Left ventricle myocardium superior (tissue), 1 donor: ENCODE data around the gene CISTR. TPM values are rescaled to one million over a fixed set of nuclear protein-coding genes. Genes with fewer than 3 reads are reported as not detected.

Source experiments
- ATAC-seq: fragments of 200-7000 bp; cut with Tn5 transposase; one replicate; pipeline ENCODE4 v1.9.1; 2020; ENCODE audit warnings: mild to moderate bottlenecking, moderate library complexity
- DNase-seq: peaks from one replicate; pipeline ENCODE4 v3.0.0-alpha.2; 2020
- intact Hi-C: fragments of 100-400 bp; cut with micrococcal nuclease; formaldehyde crosslinking; loops from one replicate; pipeline ENCODE4 v1.11.0; 2022
- total RNA-seq: library from RNA; stranded (reverse); fragmentation: NEBNext Ultra II Directional; extraction: Animal tissue kit (Norgen Biotek cat#: 25700); gene quantifications from one replicate; pipeline ENCODE4 v1.2.1, GENCODE V29; 2021
- donor health status: DM: no; HTN: yes; CAD: no; lungs with severe emphysema.

CISTR gene
- total RNA-seq, 1 donor from 2014 or later = 2.4 TPM

GRCh38 chr12:53748072-53748840 lies 3.5 kb downstream of the CISTR start:
- ATAC-seq = no peak
- intact Hi-C loops = no loop called here

DNA sequence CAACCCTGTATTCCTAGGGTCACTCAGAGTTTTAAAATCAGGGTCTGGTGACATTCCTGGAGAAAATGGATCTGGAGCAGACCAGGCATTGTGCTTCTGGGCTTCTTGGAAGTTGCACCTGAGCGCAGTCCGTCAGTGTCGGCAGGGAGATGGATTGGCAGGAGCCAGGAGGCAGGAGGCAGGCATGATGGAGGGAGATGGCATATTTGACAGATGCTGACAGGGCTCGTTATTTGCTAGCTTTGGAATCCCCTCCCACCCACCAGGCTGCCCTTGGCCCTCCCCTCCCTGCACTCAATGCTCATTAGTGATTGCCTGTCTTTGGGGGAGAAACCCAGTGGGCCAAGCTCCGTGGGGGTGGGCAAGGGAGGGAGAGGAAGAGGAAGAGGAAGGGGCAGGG lies 4.7 kb downstream of the CISTR start:
- DNase-seq (no peak), ATAC-seq (no peak)
- intact Hi-C loops = no loop called here

More at GRCh38 chr12:53748072-53748840, 3.5 kb downstream of the CISTR start:
- DNase-seq = no peak

GRCh38 chr12:53746592-53747092 lies 5.1 kb downstream of the CISTR start:
- DNase-seq = peak; percentile 94
- intact Hi-C loops = no loop called here
- ATAC-seq = peak; percentile 86

DNA sequence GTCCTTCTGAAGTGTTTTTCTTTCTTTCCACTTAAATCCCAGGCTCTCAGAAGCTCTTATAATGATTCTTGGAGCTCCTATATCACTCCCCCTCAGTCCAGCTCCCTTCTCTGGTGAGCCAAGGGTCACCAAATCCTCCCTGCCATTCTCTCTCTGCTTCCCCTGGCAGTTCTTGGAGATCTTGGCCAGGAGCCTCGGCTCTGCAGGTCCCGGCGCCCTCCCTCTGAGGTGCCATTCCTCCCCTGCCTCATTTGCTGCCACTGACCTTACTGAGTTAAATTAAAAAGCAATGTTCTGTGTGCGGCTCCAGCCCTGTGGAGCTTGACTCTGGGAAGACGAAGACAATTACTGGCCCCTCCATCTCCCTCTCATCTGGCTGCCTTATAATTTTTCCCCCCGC lies 7.0 kb downstream of the CISTR start:
- DNase-seq = no peak
- no peak for ATAC-seq
- intact Hi-C loops = no loop called here

DNA sequence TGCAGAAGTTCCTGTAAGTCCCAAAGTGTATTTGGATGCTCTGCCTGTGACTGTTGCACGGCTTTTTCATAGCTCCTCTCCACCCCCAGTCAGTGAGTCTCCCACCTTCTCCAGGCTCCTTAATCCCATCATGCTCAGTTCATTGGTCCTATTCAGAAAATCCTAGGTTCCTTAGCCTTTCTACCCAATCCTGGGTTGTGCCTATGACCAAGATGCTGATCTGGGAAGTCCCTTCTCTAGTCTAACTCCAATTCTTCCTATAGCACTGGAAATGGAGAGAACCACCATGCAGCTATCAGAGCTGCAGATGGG lies 7.7 kb downstream of the CISTR start:
- DNase-seq = no peak
- intact Hi-C loops = no loop called here
- ATAC-seq = no peak

DNA sequence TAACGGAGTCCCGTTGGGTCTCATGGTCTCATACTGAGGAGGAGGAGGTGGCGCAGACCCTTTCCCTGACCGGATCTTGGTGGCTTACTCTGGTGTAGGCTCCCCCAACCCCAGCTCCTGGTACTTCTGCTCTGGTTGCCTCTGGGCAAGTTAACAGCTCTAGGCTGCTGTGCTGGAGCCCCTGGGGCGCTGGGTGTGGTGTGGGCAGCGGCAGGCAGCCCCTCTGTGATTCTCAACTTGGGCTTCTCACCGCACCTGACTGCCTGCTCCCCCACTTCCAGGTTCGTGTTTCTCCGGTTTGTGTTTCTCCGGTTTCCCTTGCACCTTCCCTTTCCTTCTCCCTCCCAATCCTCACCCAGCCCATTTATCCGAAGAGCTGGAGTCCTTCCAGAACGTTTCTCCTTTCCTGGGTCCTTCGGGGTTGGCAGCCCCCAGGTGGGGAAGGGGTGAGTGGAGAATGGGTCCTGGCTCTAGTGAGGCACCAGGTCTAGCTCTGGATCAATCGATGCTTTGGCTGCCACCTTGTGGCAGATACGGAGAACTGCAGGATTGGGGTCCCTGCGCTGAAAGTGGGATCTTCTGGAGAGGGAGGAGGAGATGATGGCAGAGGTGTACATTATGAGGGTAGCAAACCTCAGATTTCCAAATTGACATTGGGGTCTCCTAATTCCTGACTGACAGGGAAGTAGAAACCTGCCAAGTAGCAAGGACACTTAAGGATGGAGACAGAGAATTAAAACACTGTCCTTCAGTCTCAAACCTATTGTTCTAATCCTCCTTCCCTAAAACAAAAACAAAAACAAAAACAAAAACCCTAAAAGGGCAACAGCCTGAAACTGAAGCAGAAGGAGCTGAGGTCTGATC lies 8.3 kb downstream of the CISTR start:
- DNase-seq (peak; percentile 44), ATAC-seq (peak; percentile 52)
- intact Hi-C loops = no loop called here

DNA sequence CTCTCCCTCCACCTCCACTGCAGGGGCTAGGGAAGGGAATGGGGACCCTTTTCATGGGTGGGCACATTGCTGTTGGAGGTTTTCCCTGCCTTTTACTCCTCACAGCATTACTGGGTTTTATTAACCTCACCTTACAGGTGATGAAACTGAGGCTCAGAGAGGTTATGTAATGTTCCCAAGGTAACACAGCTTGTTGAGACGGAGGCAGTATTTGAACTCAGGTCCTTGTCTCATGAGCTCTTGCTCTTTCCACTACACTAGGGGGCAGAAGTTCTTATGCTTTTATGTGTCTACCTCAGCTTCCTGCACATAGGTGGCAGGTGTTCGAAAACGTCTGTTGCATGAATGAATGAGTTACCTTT lies 11.7 kb downstream of the CISTR start:
- intact Hi-C loops = loop anchor here (2.0 kb wide), 1 partner anchor 37 kb away; no protein-coding TSS in a partner anchor
- ATAC-seq (no peak), DNase-seq (no peak)

DNA sequence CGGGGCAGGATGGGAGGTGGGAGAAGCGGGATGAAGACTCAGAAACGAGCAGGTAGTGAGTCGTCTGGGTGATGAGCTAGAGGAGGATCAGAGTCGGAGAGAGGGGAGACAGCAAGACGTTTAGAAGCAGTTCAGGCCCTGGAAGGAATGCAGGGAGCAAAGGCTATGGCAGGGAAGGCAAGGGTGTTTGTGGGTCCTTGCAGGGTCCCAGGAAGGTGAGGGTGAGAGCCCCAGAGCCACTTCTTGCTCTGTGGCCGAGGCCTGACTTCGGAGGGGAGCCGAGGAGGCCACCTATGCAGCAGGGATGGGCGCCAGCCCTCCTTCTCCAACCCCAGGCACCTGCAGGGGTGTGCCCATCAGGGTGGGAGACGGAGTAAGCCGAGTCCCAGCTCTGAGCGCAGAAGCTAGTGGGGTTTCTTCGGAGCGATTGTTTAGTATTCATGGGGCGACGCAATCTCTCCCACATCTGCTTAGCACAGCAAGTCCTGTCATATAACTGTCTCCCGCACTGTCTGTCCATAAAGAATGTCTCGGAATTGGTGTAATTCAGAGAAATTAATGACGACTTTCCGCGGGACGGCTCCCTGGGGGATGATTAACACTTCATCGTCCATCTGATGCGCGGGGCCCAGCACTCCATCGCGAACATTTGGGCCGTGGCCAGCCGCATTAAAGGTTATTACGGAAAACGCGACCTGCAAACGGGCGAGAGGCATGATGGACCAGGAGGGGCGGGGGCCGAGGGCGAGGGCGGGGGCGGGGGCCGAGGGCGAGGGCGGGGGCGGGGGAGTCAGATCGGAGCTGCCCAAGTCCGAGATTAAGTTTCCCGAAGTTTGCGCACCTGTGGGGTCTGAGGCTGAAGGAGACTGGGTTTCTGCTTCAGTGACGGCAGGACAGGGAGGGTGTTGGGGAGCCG lies 12.3 kb downstream of the CISTR start:
- peak; percentile 38 for DNase-seq
- ATAC-seq = no peak
- intact Hi-C loops = loop anchor here (2.0 kb wide), 1 partner anchor 37 kb away; no protein-coding TSS in a partner anchor

GRCh38 chr12:53738406-53739213 lies 13.2 kb downstream of the CISTR start:
- DNase-seq (no peak), ATAC-seq (no peak)
- intact Hi-C loops = no loop called here

- DNase-seq (no peak), ATAC-seq (no peak)
Observed at GRCh38 chr12:53737951-53738405, 13.8 kb downstream of the CISTR start.

DNA sequence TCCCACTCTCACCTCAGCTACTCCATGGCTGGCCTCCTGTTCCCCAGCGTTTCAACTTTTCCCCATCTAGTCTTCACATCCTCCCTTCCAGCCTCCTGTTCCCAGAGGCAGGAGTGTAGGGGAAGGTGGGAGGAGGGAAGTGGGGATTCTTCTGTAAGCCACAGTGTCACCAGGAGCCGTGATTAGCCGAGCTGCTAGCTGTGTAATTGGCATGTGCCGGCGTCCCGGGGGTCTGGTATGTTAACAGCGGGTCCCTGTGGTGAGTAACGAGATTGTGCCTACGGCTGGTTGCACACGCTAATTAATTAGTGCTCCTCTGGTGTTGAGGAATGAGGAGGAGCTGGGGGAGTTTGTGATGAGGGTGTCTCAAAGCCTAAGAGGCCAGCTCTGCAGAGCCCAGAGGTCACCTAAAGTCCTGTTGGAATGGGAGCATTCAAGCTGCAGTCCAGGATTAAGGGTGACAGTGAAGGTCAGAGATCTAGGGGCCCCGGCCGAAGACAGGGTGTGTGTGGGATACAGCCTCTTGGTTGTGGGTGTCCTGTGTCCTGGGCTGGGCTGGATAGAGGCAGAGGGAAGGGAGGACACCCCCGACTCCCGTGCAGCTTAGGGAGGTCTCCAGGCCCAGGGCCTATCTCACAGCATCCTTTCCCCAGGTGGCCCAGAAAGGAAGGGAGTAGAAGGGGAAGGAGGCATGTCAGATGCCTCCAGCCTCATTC lies 14.5 kb downstream of the CISTR start:
- DNase-seq (no peak), ATAC-seq (no peak)

More at GRCh38 chr12:53737951-53738405, 13.8 kb downstream of the CISTR start:
- intact Hi-C loops = no loop called here

GRCh38 chr12:53736592-53736991 lies 15.2 kb downstream of the CISTR start:
- ATAC-seq = no peak
- intact Hi-C loops = no loop called here
- no peak for DNase-seq

More for the DNA sequence above, 14.5 kb downstream of the CISTR start:
- intact Hi-C loops = no loop called here

- peak; percentile 72 for DNase-seq
- intact Hi-C loops = no loop called here
- ATAC-seq = peak; percentile 81
Observed at GRCh38 chr12:53735556-53735955, 16.2 kb downstream of the CISTR start.

DNA sequence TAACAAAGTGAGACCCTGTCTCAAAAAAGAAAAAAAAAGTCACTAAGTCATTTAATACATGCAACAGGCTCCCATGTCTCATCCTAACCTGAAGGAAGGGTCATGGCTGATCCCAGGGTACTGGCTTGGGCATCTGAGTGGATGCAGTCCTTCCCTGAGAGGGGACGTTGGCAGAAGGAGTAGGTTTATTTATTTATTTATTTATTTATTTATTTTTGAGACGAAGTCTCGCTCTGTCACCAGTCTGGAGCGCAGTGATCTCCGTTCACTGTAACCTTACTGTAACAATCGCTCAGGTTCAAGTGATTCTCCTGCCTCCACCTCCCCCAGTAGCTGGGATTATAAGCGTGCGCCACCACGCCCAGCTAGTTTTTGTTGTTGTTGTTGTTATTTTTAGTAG lies 17.4 kb downstream of the CISTR start:
- intact Hi-C loops = no loop called here
- DNase-seq = no peak
- ATAC-seq = no peak

DNA sequence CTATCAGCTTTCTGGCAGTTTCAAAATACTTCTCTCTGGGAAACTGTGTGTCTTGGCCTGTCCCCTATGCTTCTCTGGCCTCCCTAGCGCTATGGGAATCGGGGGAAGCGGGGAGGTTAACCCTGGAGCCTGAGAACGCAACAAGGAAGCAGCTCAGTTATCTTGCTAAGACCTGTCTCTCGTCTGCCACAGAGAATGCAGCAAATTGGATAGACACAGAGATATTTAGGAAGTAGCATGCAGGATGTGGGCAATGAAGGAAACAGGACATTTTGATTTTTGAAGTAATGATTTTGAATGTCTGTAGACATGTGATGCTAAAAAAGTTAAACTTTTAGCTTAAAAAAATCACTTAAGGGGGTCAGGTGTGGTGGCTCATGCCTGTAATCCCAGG lies 18.0 kb downstream of the CISTR start:
- intact Hi-C loops = no loop called here
- DNase-seq = no peak
- no peak for ATAC-seq

- no peak for DNase-seq
- no peak for ATAC-seq
- intact Hi-C loops = no loop called here
Observed at GRCh38 chr12:53733051-53733806, 18.6 kb downstream of the CISTR start.

- intact Hi-C loops = no loop called here
- ATAC-seq = no peak
- no peak for DNase-seq
Observed at GRCh38 chr12:53729644-53730043, 22.1 kb downstream of the CISTR start.
